VCaP (cell line): ENCODE data around the gene ZNF479.
"Not testable (repeated sequence)": the region's sequence is repeated elsewhere in the genome, so short reads cannot be mapped to it uniquely, and the experiment has no call there.

Source experiments
- H3K27ac ChIP-seq: fragments of 450-650 bp; 2 replicates; pipeline ENCODE4 v1.5.1; 2017
- TF ChIP-seq, protein P1 (sequence below): fragments of 450-650 bp; conservative IDR thresholded peaks from 2 replicates; pipeline ENCODE4 v1.5.1; 2017; ENCODE audit warnings: mild to moderate bottlenecking, moderate library complexity

ZNF479 gene

DNA sequence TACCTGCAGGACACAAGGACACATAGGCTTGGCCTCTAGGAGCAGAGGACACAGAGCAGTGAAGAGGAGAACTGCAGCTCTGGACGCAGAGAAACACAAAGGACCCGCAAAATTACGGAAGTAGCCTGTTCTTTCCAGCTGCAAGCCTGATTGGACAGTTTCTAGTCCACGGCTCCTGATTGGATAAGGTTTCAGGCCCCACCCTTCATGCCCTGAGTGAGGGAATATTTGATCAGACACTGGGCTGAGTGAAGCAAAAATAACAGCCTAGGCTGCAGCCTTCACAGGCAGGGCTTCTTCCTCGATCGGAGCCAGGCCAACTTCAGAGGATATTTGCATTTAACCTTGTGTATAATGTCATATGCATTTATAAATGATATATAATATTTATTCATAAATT, at the start of gene ZNF479:
Gene ZNF479, minus strand, starts transcription at position 101 of the 400 bp plus-strand sequence. CDS start 112 bp downstream, outside the sequence.
- not testable (repeated sequence) for H3K27ac ChIP-seq

DNA sequence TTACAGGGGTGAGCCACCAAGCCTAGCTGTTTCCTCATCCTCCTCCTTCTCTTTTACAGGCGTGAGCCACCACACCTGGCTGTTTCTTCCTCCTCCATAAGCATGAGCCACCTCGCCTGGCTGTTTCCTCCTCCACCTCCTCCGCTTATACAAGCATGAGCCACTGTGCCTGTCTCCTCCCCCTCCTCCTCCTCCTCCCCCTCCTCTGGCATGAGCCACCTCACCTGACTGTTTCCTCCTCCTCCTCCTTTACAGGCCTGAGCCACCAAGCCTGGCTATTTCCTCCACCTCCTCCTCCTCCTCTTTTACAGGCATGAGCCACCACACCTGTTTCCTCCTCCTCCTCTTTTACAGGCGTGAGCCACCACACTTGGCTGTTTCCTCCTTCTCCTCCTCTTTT, 49.8 kb upstream of the ZNF479 start:
- TF ChIP-seq, protein P1, sequence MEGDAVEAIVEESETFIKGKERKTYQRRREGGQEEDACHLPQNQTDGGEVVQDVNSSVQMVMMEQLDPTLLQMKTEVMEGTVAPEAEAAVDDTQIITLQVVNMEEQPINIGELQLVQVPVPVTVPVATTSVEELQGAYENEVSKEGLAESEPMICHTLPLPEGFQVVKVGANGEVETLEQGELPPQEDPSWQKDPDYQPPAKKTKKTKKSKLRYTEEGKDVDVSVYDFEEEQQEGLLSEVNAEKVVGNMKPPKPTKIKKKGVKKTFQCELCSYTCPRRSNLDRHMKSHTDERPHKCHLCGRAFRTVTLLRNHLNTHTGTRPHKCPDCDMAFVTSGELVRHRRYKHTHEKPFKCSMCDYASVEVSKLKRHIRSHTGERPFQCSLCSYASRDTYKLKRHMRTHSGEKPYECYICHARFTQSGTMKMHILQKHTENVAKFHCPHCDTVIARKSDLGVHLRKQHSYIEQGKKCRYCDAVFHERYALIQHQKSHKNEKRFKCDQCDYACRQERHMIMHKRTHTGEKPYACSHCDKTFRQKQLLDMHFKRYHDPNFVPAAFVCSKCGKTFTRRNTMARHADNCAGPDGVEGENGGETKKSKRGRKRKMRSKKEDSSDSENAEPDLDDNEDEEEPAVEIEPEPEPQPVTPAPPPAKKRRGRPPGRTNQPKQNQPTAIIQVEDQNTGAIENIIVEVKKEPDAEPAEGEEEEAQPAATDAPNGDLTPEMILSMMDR: no peak
- no peak overlapping the region for H3K27ac ChIP-seq

DNA sequence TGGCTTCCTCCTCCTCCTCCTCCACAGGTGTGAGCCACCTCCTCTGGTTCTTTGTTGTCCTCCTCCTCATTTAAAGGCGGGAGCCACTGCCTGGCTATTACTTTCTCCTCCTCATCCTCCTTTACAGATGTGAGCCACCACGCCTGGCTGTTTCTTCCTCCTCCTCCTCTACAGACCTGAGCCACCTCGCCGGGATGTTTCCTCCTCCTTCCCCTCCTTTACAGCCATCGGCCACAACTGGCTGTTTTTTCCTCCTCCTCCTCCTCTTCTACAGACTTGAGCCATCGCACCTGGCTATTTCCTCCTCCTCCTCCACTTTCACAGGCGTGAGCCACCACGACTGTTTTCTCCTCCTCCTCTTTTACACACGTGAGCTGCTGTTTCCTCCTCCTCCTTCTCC, 49.0 kb upstream of the ZNF479 start:
- no peak overlapping the region for H3K27ac ChIP-seq
- TF ChIP-seq, protein P1: no peak

DNA sequence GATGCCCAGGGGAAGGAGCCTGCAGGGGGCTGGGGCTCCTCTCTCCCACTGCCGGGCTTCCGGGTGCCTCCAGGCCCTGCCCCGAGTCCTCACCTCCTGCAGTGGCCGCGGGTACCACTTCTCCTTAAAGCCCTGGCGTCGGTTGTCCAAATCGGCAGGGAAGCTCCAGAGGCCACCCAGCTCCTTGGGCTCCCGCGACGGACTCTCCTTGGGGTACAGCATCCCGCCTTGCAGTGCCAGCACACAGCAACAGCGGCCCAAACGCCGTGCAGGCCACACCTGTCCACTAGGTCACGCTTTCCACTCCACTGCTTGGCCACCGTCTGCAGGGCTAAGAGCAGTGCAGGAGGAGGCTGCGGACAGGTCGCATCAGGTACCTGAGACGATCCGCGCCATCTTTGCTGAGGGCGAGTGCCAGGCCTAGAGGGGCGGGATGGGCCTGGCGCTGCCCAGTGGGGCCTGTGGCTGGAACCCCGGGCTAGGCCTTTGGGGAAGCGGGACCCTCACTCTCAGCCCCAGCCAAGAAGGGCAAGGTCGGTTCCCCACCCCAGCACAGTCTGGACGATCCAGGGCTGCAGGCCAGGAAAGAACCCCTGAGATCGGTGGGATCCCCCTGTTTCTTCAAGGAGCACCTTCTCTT, 47.7 kb upstream of the ZNF479 start:
- H3K27ac ChIP-seq: no peak overlapping the region
- TF ChIP-seq, protein P1: no peak

DNA sequence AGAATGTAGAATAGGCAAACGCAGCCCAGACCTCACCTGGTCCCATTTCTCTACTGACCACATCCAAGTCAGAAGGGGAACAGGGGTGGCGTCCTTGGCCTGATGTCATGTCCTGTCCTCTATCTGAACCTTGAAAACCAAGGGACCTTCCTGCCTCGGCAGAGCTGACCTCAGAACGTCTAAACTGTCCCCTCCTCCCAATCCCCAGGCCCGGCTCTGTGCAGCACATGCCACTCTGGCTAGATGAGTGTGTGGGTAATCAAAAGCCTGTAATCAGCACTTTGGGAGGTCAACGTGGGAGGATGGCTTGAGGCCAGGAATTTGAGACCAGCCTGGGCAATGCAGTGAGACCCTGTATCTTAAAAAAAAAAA, 46.5 kb upstream of the ZNF479 start:
- H3K27ac ChIP-seq: no peak overlapping the region
- TF ChIP-seq, protein P1: no peak

DNA sequence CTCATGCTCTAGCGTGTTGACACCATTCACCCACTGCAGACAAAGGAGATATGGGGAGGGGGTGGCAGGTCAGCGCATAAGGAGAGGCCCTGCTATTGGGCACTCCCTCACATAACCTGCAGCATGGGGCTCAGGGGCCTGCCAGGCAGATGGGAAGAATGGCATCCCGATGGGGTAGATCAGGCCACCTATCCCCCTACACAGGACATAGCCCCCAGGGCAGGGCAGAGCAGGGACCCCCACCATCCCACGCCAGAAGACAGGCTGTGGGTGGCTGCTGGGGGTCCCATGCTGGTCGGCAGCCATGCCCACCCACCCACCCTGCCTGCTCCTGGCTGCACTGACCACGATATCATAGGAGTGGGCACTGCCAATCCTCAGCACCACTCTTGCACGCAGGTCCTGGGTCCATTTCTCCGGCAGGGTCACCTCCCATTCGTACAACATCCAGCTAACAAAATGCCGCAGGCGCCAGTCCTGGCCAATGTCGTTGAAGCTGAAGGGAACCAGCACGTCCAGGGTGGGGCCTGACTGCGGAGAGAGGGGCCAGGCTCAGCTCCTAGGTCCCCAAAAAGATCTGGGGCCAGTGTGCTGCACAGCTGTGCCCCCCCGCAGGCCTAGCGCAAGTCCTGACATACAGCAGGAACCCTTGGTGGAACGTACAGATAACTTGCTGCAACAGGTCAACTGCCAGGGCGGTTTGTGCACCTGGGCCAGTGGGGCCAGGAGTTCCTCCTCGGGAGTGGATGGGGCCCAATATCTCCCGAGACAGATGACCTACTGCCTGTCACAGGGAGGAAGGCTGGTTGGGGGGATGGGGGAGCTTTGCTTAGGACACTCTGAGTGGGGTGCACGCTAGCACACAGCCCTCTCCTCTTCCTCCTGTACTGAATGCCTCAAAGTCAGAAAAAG, 45.9 kb upstream of the ZNF479 start:
- TF ChIP-seq, protein P1: no peak
- H3K27ac ChIP-seq: no peak overlapping the region

DNA sequence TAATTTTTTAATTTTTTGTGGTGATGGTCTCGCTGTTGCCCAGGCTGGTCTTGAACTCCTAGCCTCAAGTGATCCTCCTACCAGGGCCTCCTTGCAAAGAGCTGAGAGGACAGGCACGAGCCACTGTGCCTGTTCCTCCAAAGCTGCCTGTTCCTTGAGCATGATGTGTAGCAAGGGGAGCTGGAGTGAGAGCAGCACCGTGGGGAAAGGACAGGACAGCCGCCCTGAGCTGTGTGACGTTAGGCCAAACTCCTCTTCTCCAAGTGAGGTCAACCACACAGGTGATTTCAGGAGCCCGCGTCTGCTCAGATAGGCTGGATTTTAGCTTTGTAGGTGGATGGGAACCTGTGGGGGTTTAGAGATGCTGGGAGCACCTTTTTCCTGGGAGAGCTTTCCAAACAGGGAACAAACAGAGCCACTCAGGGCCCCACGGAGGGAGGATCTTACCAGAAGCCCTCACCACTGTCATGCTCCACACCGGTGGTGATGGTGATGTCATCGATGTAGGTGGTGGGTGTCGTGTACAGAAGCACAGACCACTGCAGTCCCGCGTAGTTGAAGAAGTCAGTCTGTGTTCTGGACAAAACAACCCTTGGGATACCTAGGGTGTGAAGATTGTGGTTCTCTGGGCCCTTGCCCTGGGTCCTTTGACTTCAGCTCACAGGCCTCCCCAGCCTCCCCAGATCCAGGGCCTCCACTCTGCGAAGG, 44.8 kb upstream of the ZNF479 start:
- TF ChIP-seq, protein P1: no peak
- H3K27ac ChIP-seq: no peak overlapping the region
